Duodenal mucosa (tissue), 2 donors: Measurements from ENCODE around the gene CSTPP1.
"Not testable (repeated sequence)": the region's sequence is repeated elsewhere in the genome, so short reads cannot be mapped to it uniquely, and the experiment has no call there.

Experiments
- H3K27ac ChIP-seq: one replicate; pipeline ENCODE4 v1.7.0; 2013; ENCODE audit warnings: low read depth, low read length
- H3K27me3 ChIP-seq, 2 donors: one replicate each; pipeline ENCODE4 v1.7.0; 2013; ENCODE audit warnings: low read length in 2 of 2, control low read depth in 1 of 2; ENCODE audit not compliant: insufficient read depth in 2 of 2, control insufficient read depth in 1 of 2
- H3K36me3 ChIP-seq, 2 donors: one replicate each; pipeline ENCODE4 v1.7.0; 2013; ENCODE audit warnings: low read length in 2 of 2, control low read depth in 1 of 2; ENCODE audit not compliant: insufficient read depth in 2 of 2, control insufficient read depth in 1 of 2
- H3K4me1 ChIP-seq, 2 donors: one replicate each; pipeline ENCODE4 v1.7.0; 2013; ENCODE audit warnings: low read length in 2 of 2, control low read depth in 1 of 2; ENCODE audit not compliant: insufficient read depth in 2 of 2, control insufficient read depth in 1 of 2
- H3K4me3 ChIP-seq, 2 donors: one replicate each; pipeline ENCODE4 v1.7.0; 2013; ENCODE audit warnings: low read length in 2 of 2, low read depth in 1 of 2
- H3K9ac ChIP-seq, 2 donors: one replicate each; pipeline ENCODE4 v1.7.0; 2013; ENCODE audit warnings: low read length in 2 of 2, low read depth in 1 of 2
- H3K9me3 ChIP-seq, 2 donors: one replicate each; pipeline ENCODE4 v1.7.0; 2013; ENCODE audit warnings: low read length in 2 of 2, control low read depth in 1 of 2; ENCODE audit not compliant: control insufficient read depth in 1 of 2

The CSTPP1 gene

DNA sequence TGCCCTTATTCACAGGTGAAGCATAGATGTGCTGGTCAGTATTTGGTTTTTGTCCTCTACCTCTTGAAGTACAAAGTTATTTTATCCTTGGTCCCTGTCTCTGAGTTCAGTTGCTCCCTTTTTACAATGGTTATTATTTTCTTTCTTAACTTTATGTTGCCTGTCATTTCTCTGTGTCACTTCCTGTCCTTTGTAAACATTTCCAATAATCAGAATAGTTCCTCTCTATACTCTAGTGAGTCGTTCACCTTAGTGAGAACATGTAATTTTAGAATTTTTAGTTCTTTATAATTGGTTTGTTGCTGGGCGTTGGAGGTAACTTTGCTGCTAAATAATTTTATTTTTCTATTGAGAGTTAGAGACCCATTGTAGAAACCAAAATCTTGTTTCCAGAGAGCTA, 16.0 kb downstream of the CSTPP1 start:
- Histone ChIP-seq H3K27ac (no peak overlapping the region), H3K4me1 (peaks cover 16 to 20% of the 10 kb centered on the region in 2 donors), H3K36me3 (peaks cover 0 to 3% of the 10 kb centered on the region in 2 donors), H3K9me3 (no peaks in the 10 kb centered on the region), H3K4me3 (no peak overlapping the region), H3K27me3 (no peaks in the 10 kb centered on the region), H3K9ac (no peak overlapping the region)

DNA sequence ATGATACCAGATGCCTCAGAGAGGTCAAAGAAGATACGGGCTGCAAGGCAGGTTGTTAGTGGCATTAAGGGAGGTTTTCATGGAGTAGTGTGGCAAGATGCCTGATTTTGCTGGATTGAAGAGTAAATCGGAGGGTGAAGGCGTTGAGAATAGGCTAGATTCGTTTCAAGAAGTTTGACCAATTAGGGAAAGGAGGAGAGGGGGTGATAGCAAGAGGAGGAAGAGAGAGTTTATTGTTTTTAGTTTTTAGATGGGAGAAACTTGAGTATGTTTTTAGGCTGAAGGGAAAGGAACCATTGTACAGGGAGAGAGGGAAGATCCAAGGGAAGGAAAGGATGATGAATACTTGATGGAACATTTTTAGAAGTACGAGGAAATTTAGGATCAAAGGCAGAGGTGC, 16.5 kb downstream of the CSTPP1 start:
- Histone ChIP-seq H3K4me1 (peaks cover 10 to 15% of the 10 kb centered on the region in 2 donors), H3K9me3 (no peaks in the 10 kb centered on the region), H3K9ac (no peak overlapping the region), H3K27me3 (no peaks in the 10 kb centered on the region), H3K4me3 (no peak overlapping the region), H3K36me3 (peaks cover 0 to 3% of the 10 kb centered on the region in 2 donors), H3K27ac (no peak overlapping the region)

DNA sequence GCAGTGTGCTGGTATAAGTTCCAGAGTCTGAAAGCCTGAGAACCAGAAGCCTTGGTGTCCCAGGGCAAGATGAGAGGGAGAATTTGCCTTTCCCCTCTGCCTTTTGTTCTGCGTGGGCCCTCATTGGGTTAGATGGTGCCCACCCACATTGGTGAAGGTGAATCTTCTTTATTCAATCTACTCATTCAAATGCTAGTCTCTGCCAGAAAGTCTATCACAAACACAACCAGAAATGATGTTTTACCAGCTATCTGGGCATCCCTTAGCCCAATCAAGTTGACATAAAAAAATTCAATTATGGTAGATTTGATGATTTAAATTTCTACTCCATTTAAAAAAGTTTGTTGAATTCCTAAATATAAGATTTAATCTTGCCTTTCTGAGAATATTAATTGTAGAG, 22.2 kb downstream of the CSTPP1 start:
- no peak overlapping the region for H3K9ac ChIP-seq
- H3K4me1 ChIP-seq: no peaks in the 10 kb centered on the region

DNA sequence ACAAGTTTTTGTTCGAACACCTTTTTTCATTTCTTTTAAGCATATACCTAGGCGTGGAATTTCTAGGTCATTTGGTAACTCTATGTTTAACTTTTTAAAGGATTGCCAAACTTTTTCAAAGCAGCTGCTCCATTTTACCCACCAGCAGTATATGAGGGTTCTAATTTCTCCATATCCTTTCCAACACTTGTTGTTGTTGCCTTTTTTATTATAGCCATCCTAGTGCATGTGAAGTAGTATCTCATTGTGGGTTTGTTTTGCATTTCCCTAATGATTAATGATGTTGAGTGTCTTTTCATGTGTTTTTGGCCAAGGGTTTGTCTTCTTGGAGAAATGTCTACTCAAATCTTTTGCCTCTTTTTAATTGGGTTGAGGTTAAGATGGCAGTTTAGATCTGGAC, 24.5 kb downstream of the CSTPP1 start:
- Histone ChIP-seq H3K9ac (no peak overlapping the region), H3K4me3 (no peak overlapping the region), H3K27ac (no peak overlapping the region), H3K36me3 (peaks cover 0 to 4% of the 10 kb centered on the region in 2 donors), H3K9me3 (no peaks in the 10 kb centered on the region), H3K27me3 (no peaks in the 10 kb centered on the region), H3K4me1 (no peaks in the 10 kb centered on the region)

More for the DNA sequence above, 22.2 kb downstream of the CSTPP1 start:
- Histone ChIP-seq H3K9me3 (no peaks in the 10 kb centered on the region), H3K4me3 (no peak overlapping the region), H3K27ac (no peak overlapping the region), H3K27me3 (no peaks in the 10 kb centered on the region), H3K36me3 (peaks cover 0 to 4% of the 10 kb centered on the region in 2 donors)

DNA sequence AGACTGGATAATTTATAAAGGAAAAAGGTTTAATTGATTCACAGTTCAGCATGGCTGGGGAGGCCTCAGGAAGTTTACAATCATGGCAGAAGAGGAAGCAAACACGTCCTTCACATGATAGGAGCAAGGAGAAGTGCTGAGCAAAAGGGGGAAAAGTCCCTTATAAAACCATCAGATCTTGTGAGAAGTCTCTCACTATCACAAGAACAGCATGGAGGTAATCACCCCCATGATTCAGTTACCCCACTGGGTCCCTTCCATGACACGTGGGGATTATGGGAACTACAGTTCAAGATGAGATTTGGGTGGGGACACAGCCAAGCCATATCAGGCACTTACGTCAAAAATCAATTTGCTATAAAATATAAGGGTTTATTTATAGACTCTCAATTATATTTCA, 25.3 kb downstream of the CSTPP1 start:
- H3K9ac ChIP-seq, H3K4me1 ChIP-seq, H3K36me3 ChIP-seq, H3K27ac ChIP-seq, H3K27me3 ChIP-seq, H3K9me3 ChIP-seq, H3K4me3 ChIP-seq: not testable (repeated sequence)

DNA sequence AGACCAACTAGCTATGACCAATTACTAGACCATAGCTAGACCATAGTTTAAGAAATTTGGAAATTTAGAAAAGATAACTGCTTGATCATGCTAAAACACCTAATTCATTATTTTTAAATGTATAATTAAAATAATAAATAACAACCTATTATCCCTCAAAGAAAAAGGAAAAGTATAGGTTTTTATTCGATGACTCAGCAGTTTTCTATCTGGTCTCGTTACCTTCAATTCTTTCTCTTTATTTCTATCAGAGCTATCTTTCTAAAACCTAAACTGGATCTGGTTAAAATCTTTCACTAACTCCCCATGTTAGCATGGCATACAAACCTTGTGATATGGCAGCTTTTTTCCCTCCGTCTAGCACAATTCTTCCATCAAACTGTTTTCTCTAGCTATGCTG, 27.3 kb downstream of the CSTPP1 start:
- Histone ChIP-seq H3K4me1 (no peaks in the 10 kb centered on the region), H3K9ac (no peak overlapping the region), H3K27me3 (no peaks in the 10 kb centered on the region), H3K9me3 (no peaks in the 10 kb centered on the region), H3K4me3 (no peak overlapping the region), H3K36me3 (no peaks in the 10 kb centered on the region), H3K27ac (no peak overlapping the region)

DNA sequence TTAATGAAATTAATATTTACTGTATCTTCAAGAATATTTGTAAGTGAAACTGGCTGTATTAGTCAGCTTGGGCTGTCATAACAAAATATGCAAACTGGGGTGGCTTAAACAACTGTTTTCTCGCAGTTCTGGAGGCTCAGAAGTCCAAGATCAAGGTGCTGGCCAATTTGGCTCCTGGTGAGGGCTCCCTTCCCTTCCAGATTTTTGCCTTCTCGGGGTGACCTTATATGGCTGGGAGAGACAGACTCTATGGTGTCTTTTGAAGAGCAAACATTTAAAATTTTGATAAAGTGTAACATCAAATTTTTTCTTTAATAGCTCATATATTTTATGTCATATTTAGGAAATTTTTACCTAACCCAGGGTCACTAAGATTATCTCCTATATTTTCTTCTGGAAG, 30.2 kb downstream of the CSTPP1 start:
- no peaks in the 10 kb centered on the region for H3K27me3 ChIP-seq
- no peaks in the 10 kb centered on the region for H3K9me3 ChIP-seq
- no peak overlapping the region for H3K27ac ChIP-seq
- H3K9ac ChIP-seq: no peak overlapping the region
- H3K4me1 ChIP-seq: no peaks in the 10 kb centered on the region
- H3K4me3 ChIP-seq: no peak overlapping the region
- H3K36me3 ChIP-seq: no peaks in the 10 kb centered on the region

DNA sequence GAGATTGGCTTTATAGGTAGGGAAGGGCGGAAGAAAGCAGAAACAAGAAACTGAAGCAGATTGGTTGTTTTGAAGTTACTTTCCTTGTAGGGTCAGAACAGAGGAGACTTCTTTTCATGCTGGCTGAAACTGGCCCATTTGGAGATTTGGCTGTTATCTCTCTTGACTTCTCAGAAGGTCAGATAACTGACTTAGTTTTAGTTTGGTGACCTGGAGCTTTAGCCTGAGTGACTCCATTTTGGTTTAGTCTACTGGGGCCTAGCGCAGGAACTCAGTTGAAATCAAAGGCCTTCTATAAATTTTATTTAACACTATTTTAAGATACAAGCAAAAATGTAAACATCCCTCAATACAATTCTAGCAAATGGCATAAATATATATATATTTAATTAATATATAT, 31.4 kb downstream of the CSTPP1 start:
- Histone ChIP-seq H3K27me3 (no peaks in the 10 kb centered on the region), H3K4me1 (peaks cover 2 to 6% of the 10 kb centered on the region in 2 donors), H3K27ac (no peak overlapping the region), H3K9me3 (no peaks in the 10 kb centered on the region), H3K9ac (no peak overlapping the region), H3K4me3 (no peak overlapping the region), H3K36me3 (no peaks in the 10 kb centered on the region)

DNA sequence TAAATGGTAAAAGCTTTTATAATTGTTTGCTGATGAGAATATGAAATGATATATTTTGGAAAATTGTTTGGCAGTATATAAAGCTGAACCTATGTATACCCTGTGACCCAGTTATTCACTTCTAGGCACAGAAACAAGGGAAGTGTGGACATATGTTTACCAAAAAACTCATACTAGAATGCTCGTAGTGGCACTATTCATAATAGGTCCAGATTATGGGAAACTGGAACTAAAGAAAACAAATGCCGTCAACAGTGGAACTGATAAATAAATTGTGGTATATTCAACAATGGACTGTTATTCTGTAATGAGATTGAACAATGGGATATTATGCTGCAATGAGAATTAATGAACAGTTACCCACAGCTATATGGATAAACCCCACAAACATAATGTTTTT, 32.8 kb downstream of the CSTPP1 start:
- no peak overlapping the region for H3K4me3 ChIP-seq
- H3K4me1 ChIP-seq: peaks cover 6 to 7% of the 10 kb centered on the region in 2 donors
- H3K27ac ChIP-seq: no peak overlapping the region
- H3K9me3 ChIP-seq: no peaks in the 10 kb centered on the region
- no peaks in the 10 kb centered on the region for H3K36me3 ChIP-seq
- H3K9ac ChIP-seq: no peak overlapping the region
- H3K27me3 ChIP-seq: no peaks in the 10 kb centered on the region

DNA sequence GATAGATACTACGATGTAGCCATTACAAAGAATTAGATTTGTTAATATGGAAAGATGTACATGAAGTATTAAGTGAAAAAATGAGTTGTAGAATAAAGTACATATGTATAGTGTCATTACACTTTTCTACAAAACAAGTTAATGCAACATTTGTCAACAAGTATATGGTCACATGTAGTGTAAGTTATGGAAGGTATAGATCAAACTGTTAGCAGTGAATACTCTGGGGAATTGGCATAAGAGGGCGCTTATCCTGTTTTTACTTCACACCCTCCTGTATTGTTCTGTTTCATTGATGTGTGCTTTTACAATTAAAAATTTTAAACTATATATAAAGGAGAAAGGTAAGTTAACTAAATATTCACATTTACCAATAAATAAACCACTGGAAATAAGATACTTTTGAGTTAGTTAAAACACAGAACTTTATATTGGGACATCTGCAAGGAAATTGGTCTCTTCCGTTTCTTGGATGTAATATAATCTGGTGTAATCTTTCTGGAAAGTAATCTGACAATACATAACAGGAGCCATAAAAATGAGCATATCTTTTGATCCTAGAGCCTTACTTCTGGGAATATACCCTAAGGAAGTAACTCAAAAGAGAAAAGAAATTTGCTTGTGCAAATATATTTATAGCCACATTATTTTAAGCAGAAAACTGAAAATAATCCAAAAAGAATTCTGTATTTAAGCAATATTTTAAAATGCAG, 34.5 kb downstream of the CSTPP1 start:
- Histone ChIP-seq H3K27me3 (no peaks in the 10 kb centered on the region), H3K4me3 (no peak overlapping the region), H3K27ac (no peak overlapping the region), H3K36me3 (no peaks in the 10 kb centered on the region), H3K4me1 (peaks cover 6 to 7% of the 10 kb centered on the region in 2 donors), H3K9me3 (no peaks in the 10 kb centered on the region), H3K9ac (no peak overlapping the region)
